BJ (cell line): ENCODE measurements around the gene TMPRSS11F. TPM values are rescaled to one million over a fixed set of nuclear protein-coding genes. Genes with fewer than 3 reads are reported as not detected.
"Not testable (repeated sequence)": the region's sequence is repeated elsewhere in the genome, so short reads cannot be mapped to it uniquely, and the experiment has no call there.

ENCODE experiments used
- CTCF ChIA-PET: fragments of 350-600 bp; formaldehyde crosslinking; extraction: SDS; loops from one replicate; lab custom pipeline; 2021; ENCODE audit warnings: antibody characterized with exemption, inconsistent platforms; lab: Yijun Ruan, JAX
- POLR2A ChIA-PET: fragments of 300-600 bp; sonication (Branson Sonifier 250); formaldehyde crosslinking; extraction: SDS; loops from one replicate; lab custom pipeline; 2021; ENCODE audit warnings: antibody characterized with exemption; lab: Charles Lee
- DNase-seq: peaks from one replicate; pipeline ENCODE4 v3.0.0-alpha.2; 2011; ENCODE audit warnings: low read depth
- H3K27me3 ChIP-seq: 2 replicates; pipeline ENCODE4 v1.6.0; 2011; ENCODE audit warnings: low read length; ENCODE audit not compliant: control insufficient read depth, insufficient read depth
- H3K36me3 ChIP-seq: 2 replicates; pipeline ENCODE4 v1.5.1; 2011; ENCODE audit warnings: low read length; ENCODE audit not compliant: control insufficient read depth, insufficient read depth
- H3K4me3 ChIP-seq: 2 replicates; pipeline ENCODE4 v1.5.1; 2011; ENCODE audit warnings: low read depth, mild to moderate bottlenecking, control low read depth, low read length
- CTCF ChIP-seq: IDR thresholded peaks from 2 replicates; pipeline ENCODE4 v1.5.1; 2011; ENCODE audit warnings: low read depth, mild to moderate bottlenecking, control low read depth, inconsistent platforms, low read length, moderate library complexity; ENCODE audit not compliant: insufficient read depth
- polyA minus RNA-seq: library from RNA; depleted of rRNA, polyadenylated mRNA; stranded (reverse); fragments of >200 nt; gene quantifications from 2 replicates; pipeline ENCODE4 v1.2.3, GENCODE V29; 2011; rRNA and poly(A)+ RNA removed
- polyA plus RNA-seq: library from polyadenylated mRNA; depleted of rRNA; stranded (reverse); fragments of >200 nt; gene quantifications from 2 replicates; pipeline ENCODE4 v1.2.3, GENCODE V29; 2011; rRNA removed

The TMPRSS11F gene
- not detected in 2 replicates for polyA plus RNA-seq
- polyA minus RNA-seq = not detected in 2 replicates

- POLR2A ChIA-PET = no interaction called here
- H3K36me3 ChIP-seq = no peaks in the 10 kb centered on the region
- no peaks in the 10 kb centered on the region for H3K27me3 ChIP-seq
- CTCF ChIA-PET = interaction anchor here (1.7 kb wide), 1 partner anchor 9 kb away, joined by 3 read pairs; no protein-coding TSS in a partner anchor
- no peak for DNase-seq
- no peak for TF ChIP-seq CTCF
- H3K4me3 ChIP-seq = no peak within 1 kb of the TSS
Observed at GRCh38 chr4:68129793-68130192, at the start of gene TMPRSS11F. TSS of gene TMPRSS11F (minus strand) at chr4:68129869. CDS start at chr4:68129820, 49 bp downstream.

- no peaks in the 10 kb centered on the region for H3K27me3 ChIP-seq
- no peak overlapping the region for H3K4me3 ChIP-seq
- no peak for DNase-seq
- no peak for TF ChIP-seq CTCF
- ChIA-PET CTCF (interaction anchor here (1.5 kb wide), 1 partner anchor 11 kb away, joined by 10 read pairs; no protein-coding TSS in a partner anchor), POLR2A (no interaction called here)
- H3K36me3 ChIP-seq = no peaks in the 10 kb centered on the region
Observed at GRCh38 chr4:68176904-68177303, 47.2 kb upstream of the TMPRSS11F start.

- no peak overlapping the region for H3K4me3 ChIP-seq
- POLR2A ChIA-PET = no interaction called here
- CTCF ChIA-PET = interaction anchor here (0.7 to 1.8 kb wide), 8 partner anchors 10 to 306 kb away, joined by 3 to 10 read pairs (median 4); no protein-coding TSS in a partner anchor
- DNase-seq = no peak
- TF ChIP-seq CTCF = no peak
- no peaks in the 10 kb centered on the region for H3K27me3 ChIP-seq
- H3K36me3 ChIP-seq = no peaks in the 10 kb centered on the region
Observed at GRCh38 chr4:68176500-68176899, 46.8 kb upstream of the TMPRSS11F start.

GRCh38 chr4:68175562-68176155 lies 46.0 kb upstream of the TMPRSS11F start:
- TF ChIP-seq CTCF = peak; percentile 72
- POLR2A ChIA-PET = no interaction called here
- DNase-seq = peak; percentile 4
- H3K4me3 ChIP-seq = no peak overlapping the region
- H3K36me3 ChIP-seq = no peaks in the 10 kb centered on the region
- H3K27me3 ChIP-seq = no peaks in the 10 kb centered on the region
- CTCF ChIA-PET = interaction anchor here (0.6 to 1.8 kb wide), 17 partner anchors 9 to 307 kb away, joined by 3 to 10 read pairs (median 3); no protein-coding TSS in a partner anchor

- POLR2A ChIA-PET, H3K4me3 ChIP-seq, H3K36me3 ChIP-seq, DNase-seq, H3K27me3 ChIP-seq: not testable (repeated sequence)
- CTCF ChIA-PET = interaction anchor here (0.9 to 1.8 kb wide), 4 partner anchors 15 to 245 kb away, joined by 4 to 10 read pairs (median 6); no protein-coding TSS in a partner anchor
Observed at GRCh38 chr4:68174389-68174788, 44.7 kb upstream of the TMPRSS11F start.

GRCh38 chr4:68172147-68172546 lies 42.5 kb upstream of the TMPRSS11F start:
- CTCF ChIA-PET = interaction anchor here (1.0 kb wide), 1 partner anchor 12 kb away, joined by 3 read pairs; no protein-coding TSS in a partner anchor
- H3K27me3 ChIP-seq, DNase-seq, H3K36me3 ChIP-seq, H3K4me3 ChIP-seq, POLR2A ChIA-PET: not testable (repeated sequence)
